Tibial artery (tissue), 4 donors: ENCODE data around the gene ADGRD2.

Source experiments
- DNase-seq, 2 donors: peaks; one replicate each; pipeline ENCODE4 v3.0.0-alpha.2; 2019
- H3K27ac ChIP-seq, 2 donors: fragments of 200-600 bp; sonication (generic) in 1 of 2; 1 replicate in 1 of 2; 2 replicates in 1 of 2; pipeline ENCODE4 v1.5.1; 2018 to 2019; ENCODE audit warnings: mild to moderate bottlenecking in 1 of 2
- H3K27me3 ChIP-seq, 2 donors: fragments of 200-600 bp; sonication (generic) in 1 of 2; one replicate each; pipeline versions ENCODE4 v1.5.1 to v1.6.0; 2016 to 2019
- H3K36me3 ChIP-seq, 3 donors: fragments of 200-600 bp; sonication (generic) in 2 of 3; one replicate each; pipeline ENCODE4 v1.5.1; 2016 to 2019; ENCODE audit warnings: mild to moderate bottlenecking in 2 of 3
- H3K4me1 ChIP-seq, 4 donors: fragments of 200-600 bp; sonication (generic) in 2 of 4; 1 replicate in 3 of 4; 2 replicates in 1 of 4; pipeline ENCODE4 v1.5.1; 2016 to 2019
- H3K4me3 ChIP-seq, 2 donors: fragments of 200-600 bp; sonication (generic) in 1 of 2; 1 replicate in 1 of 2; 2 replicates in 1 of 2; pipeline ENCODE4 v1.5.1; 2018 to 2019; ENCODE audit warnings: mild to moderate bottlenecking in 2 of 2
- H3K9me3 ChIP-seq, 3 donors: fragments of 200-600 bp; sonication (generic) in 1 of 3; one replicate each; pipeline ENCODE4 v1.5.1; 2016 to 2019
- intact Hi-C: fragments of 100-400 bp; cut with DNase I; formaldehyde crosslinking; loops from one replicate; pipeline ENCODE4 v1.15.0; 2023; ENCODE audit warnings: low total_unique reads
- TF ChIP-seq, protein P1 (sequence below), 2 experiments: fragments of 200-600 bp in 1 of 2; fragments of 450-650 bp in 1 of 2; IDR thresholded peaks; one replicate each; pipeline ENCODE4 v1.5.1; 2017 to 2019; ENCODE audit warnings: antibody characterized with exemption in 2 of 2, mild to moderate bottlenecking in 1 of 2, moderate library complexity in 1 of 2

ADGRD2 gene

DNA sequence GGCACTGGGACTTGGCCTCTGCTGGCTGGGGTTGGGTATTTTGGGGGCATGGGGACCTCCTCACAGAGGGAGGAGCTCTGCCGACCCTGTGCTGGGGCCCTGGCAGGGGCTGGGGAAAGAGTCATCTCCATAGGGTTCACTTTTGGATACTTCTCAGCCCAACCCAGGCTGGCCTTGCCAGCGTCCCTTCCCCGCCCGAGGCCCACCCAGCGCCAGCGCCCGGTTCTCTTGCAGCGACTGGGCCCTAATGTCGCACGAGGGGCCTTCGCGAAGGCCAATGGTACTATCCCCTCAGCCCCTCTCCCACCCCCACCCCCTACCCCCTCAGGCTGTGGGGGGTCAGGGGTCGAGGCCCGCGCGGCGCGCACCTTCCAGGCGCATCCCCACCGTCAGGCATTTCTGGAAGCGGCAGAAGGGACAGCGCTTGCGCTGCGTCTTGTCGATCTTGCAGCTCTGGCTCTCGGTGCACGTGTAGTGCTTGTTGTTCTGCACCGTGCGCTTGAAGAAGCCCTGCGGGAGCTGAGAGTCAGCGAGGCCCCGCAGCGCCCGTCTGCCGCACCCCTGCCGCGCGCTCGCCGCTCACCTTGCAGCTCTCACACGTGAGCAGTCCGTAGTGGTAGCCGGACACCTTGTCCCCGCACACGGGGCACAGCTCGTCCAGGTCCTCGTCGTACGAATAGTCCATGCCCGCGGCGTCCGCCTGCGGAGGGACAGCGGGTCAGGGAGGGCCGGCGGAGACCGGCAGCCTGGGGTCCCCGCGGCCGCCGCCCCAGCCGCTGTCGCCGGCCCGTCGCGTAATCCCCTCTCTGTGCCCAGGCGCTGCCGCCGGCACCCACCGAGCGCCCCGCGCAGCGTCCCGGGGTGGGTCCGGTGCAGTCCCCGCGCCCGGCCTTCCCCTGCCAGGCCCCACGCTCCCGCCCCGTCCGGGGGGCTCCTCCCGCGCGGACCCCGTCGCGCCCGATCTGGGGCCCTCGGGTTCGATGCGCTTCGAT, 52.8 kb downstream of the ADGRD2 start:
- H3K4me1 ChIP-seq: peaks cover 0 to 24% (median 20%) of the 10 kb centered on the region in 4 donors
- TF ChIP-seq, protein P1, sequence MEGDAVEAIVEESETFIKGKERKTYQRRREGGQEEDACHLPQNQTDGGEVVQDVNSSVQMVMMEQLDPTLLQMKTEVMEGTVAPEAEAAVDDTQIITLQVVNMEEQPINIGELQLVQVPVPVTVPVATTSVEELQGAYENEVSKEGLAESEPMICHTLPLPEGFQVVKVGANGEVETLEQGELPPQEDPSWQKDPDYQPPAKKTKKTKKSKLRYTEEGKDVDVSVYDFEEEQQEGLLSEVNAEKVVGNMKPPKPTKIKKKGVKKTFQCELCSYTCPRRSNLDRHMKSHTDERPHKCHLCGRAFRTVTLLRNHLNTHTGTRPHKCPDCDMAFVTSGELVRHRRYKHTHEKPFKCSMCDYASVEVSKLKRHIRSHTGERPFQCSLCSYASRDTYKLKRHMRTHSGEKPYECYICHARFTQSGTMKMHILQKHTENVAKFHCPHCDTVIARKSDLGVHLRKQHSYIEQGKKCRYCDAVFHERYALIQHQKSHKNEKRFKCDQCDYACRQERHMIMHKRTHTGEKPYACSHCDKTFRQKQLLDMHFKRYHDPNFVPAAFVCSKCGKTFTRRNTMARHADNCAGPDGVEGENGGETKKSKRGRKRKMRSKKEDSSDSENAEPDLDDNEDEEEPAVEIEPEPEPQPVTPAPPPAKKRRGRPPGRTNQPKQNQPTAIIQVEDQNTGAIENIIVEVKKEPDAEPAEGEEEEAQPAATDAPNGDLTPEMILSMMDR (IDR thresholded peaks at IDR 0.05): no peak
- no peaks in the 10 kb centered on the region for H3K9me3 ChIP-seq
- H3K27ac ChIP-seq: no peak overlapping the region
- no peak for DNase-seq
- H3K4me3 ChIP-seq: no peak overlapping the region
- no peaks in the 10 kb centered on the region for H3K36me3 ChIP-seq
- intact Hi-C loops: no loop called here
- H3K27me3 ChIP-seq: peaks cover 4 to 91% of the 10 kb centered on the region in 2 donors

DNA sequence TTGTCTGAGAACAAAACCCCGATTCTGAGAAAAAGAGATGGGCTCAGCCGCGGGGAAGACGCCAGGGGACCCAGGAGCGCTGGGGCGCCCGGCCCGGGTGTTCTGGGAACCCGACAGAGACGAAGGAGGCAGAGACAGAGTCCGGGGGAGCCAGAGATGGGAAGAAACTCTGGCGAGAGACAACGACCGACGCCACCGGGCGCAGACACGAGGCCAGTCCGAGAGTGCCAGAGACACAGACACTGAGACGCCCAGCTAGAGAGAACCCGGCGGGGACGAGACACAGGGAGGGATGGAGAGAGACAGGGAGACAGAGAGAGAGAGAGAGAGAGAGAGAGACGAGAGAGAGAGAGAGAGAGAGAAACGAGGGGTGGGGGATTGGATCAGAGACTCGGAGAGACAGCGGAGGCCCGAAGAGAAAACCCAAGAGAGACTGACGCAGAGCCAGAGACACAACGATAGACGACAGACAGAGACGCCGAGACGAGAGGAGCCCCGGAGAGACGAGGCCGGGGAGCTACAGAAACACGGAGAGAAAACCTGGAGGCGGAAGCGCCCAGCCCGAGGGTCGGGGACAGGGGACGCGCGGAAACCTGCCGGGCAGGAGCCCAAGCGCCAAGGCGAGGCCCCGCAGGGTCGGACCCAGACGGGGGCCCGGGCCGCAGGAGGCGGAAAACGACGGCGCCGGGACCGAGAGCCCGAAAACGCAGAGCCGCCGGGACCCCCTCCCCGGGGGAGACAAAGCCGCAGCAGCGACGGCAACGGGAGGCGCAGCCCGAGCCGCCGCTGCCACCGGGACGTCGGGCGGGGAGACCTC, 53.7 kb downstream of the ADGRD2 start:
- Histone ChIP-seq H3K4me1 (peaks cover 0 to 24% (median 20%) of the 10 kb centered on the region in 4 donors), H3K9me3 (no peaks in the 10 kb centered on the region), H3K27me3 (peaks cover 4 to 82% of the 10 kb centered on the region in 2 donors), H3K27ac (no peak overlapping the region), H3K4me3 (peak overlapping the region in 1 of 2 donors; percentile 31), H3K36me3 (no peaks in the 10 kb centered on the region)
- no peak for DNase-seq
- TF ChIP-seq, protein P1 (IDR thresholded peaks at IDR 0.05): no peak
- intact Hi-C loops: no loop called here

DNA sequence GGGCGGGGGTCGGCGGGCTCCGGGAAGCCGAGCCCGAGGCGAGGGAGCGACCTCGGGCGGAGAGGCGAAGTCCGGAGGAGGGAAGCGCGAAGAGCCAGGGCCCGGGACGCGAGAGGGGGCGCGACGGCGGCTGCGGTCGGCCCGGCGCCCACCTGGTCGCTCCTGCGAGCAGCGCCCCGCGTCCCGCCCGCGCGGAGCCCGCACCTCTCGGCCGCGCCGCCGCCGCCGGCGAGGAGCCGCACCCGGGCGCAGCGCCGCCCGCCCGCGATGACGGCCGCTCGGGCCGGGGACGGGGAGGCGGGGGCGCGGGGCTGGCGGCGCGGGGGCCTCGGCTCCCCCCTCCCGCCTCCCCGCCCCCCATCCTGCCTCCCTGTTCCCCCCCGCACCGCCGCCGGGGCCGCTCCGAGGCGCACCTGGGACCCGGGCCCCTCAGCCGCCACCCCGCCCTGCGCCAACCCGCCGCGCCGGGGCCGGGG, 54.3 kb downstream of the ADGRD2 start:
- intact Hi-C loops: no loop called here
- peak overlapping the region in 1 of 2 donors; percentile 31 for H3K4me3 ChIP-seq
- no peak for DNase-seq
- no peak overlapping the region for H3K27ac ChIP-seq
- H3K4me1 ChIP-seq: peaks cover 0 to 24% (median 20%) of the 10 kb centered on the region in 4 donors
- H3K36me3 ChIP-seq: no peaks in the 10 kb centered on the region
- TF ChIP-seq, protein P1 (IDR thresholded peaks at IDR 0.05): no peak
- H3K9me3 ChIP-seq: no peaks in the 10 kb centered on the region
- peaks cover 4 to 76% of the 10 kb centered on the region in 2 donors for H3K27me3 ChIP-seq

DNA sequence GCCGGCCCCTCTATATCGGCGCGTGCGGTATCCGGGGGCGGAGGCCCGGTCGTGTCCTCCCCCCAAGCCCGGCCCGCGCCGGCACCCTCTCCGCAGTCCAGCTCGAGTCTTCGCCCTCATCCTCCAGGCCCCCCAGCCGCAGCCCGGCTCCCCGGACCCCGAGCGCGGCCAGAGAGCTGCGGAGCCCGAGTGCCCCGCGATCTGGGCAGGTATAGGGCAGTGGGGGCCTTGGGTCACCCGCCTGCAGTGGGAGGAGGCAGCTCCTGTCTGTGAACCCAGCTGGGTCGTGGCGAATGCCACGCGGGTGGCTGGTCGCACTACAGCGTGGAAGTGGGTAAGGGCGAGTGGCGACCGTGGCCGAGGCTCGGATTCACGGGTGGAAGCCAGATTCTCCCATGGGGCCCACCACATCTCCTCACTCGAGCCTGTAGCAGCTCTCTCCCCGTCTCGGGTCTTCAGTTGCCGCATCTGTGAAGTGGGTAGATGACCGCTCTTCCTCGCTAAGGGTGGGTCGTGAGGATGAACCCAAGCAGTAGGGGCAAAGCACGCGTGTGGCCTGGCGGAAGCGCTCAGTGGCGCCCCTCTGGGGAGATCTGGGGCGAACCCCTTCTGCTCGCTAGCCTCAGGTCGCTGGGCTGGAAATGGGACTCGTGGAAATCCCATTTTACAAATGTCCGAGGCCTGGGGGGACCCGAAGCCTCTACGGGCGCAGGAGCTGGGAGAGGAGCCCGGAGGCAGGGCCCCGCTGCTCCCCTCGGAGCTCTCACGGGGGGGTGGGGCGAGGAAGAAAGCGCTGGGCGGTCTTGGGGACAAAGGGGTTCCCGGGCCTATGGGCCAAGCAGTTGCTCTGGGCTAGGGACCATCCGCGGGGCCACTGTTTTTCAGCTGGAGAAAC, 55.0 kb downstream of the ADGRD2 start:
- H3K36me3 ChIP-seq: no peaks in the 10 kb centered on the region
- intact Hi-C loops: no loop called here
- H3K4me1 ChIP-seq: peaks cover 0 to 24% (median 20%) of the 10 kb centered on the region in 4 donors
- DNase-seq: no peak
- peaks cover 4 to 72% of the 10 kb centered on the region in 2 donors for H3K27me3 ChIP-seq
- TF ChIP-seq, protein P1 (IDR thresholded peaks at IDR 0.05): no peak
- no peak overlapping the region for H3K27ac ChIP-seq
- peak overlapping the region in 1 of 2 donors; percentile 20 for H3K4me3 ChIP-seq
- no peaks in the 10 kb centered on the region for H3K9me3 ChIP-seq
